ENCODE data around the gene IFITM1.
"Not testable (repeated sequence)": the region's sequence is repeated elsewhere in the genome, so short reads cannot be mapped to it uniquely, and the experiment has no call there.

The IFITM1 gene

DNA sequence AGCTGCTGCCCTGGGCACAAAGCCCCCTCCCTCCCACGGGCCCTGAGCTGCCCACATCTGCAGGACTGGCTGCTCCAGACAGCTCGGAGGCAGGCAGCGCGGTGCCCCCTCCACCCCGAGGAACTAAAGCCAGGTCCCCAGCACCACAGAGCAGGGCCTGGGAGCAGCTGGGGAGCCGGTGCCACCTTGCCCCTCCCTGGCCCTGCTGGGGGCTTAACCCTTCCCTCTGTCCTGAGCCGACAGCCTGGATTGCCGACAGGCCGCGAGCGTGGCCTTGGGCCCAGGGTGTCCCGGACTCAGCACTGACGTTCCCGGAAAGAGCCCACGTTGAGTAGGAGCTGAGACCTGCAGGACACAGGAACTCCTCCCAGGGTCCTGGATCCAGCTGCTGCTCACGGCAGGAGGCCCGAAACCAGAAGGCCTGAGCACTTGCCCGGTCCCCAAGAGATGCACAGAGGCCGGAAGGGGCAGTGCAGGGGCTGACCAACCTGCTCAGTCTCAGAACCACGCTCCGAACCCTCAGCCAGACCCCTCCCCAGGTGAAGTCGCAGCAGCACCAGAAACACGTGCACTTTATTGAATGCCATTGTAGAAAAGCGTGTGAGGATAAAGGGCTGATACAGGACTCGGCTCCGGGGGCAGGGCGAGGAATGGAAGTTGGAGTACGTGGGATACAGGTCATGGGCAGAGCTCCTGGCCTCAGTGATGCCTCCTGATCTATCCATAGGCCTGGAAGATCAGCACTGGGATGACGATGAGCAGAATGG, 5.5 kb downstream of the IFITM1 start:
- peak overlapping the region; percentile 58 for H3K4me3 ChIP-seq (ENCODE audit: low read depth, low read length)
- DNase-seq (ENCODE audit: low read depth), result not testable (repeated sequence)

DNA sequence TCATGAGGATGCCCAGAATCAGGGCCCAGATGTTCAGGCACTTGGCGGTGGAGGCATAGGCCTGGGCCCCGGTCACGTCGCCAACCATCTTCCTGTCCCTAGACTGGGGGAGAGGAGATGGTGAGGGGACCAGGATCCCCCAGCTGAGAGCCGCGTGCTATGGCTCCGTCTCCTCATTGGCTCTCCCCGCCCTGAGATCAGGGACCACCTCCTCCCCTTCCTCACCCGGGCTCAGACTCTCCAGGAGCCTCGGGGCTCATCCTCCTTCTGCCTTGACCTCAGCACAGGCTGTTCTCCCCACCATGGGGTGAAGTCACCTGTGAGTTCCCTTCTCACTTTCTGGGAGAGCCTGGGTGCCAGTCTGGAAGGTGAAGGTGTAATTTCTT, 6.0 kb downstream of the IFITM1 start:
- peak overlapping the region; percentile 58 for H3K4me3 ChIP-seq (ENCODE audit: low read depth, low read length)
- DNase-seq (ENCODE audit: low read depth), result not testable (repeated sequence)

GRCh38 chr11:324156-324555, 10.3 kb downstream of the IFITM1 start:
- TF ChIP-seq CTCF (IDR thresholded peaks at IDR 0.05; ENCODE audit: control insufficient read depth, extremely low read depth, insufficient read depth), result no peak
- no peak overlapping the region for H3K4me3 ChIP-seq (ENCODE audit: low read depth, low read length)
- no peak for DNase-seq (ENCODE audit: low read depth)

DNA sequence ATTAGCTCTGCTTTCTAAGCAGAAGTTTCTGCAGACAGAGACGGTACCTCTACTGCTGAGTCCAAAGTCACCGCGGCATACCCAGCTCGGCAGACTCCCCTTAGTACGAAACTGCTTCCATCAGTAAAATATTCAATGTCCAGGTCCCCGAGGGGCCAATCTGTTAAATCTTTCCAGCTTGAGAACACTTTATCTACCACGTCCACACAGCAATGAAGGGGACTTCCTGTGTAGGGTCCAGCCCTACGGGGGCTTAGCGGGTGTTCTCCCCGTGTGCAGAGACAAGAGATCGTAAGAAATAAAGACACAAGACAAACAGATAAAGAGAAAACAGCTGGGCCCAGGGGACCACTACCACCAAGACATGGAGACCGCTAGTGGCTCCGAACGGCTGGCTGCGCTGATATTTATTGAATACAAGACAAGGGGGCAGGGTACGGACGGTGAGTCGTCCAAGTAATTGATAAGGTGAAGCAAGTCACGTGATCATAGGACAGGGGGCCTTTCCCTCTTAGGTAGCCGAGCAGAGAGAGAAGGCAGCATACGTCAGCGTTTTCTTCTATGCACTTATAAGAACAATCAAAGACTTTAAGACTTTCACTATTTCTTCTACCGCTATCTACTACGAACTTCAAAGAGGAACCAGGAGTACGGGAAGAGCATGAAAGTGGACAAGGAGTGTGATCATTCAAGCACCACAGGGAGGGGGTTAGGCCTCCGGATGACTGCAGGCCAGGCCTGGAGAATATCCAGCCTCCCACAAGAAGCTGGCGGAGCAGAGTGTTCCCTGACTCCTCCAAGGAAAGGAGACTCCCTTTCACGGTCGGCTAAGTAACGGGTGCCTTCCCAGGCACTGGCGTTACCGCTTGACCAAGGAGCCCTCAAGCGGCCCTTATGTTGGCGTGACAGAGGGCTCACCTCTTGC, 11.0 kb downstream of the IFITM1 start:
- DNase-seq (ENCODE audit: low read depth); H3K4me3 ChIP-seq (ENCODE audit: low read depth, low read length): not testable (repeated sequence)

DNA sequence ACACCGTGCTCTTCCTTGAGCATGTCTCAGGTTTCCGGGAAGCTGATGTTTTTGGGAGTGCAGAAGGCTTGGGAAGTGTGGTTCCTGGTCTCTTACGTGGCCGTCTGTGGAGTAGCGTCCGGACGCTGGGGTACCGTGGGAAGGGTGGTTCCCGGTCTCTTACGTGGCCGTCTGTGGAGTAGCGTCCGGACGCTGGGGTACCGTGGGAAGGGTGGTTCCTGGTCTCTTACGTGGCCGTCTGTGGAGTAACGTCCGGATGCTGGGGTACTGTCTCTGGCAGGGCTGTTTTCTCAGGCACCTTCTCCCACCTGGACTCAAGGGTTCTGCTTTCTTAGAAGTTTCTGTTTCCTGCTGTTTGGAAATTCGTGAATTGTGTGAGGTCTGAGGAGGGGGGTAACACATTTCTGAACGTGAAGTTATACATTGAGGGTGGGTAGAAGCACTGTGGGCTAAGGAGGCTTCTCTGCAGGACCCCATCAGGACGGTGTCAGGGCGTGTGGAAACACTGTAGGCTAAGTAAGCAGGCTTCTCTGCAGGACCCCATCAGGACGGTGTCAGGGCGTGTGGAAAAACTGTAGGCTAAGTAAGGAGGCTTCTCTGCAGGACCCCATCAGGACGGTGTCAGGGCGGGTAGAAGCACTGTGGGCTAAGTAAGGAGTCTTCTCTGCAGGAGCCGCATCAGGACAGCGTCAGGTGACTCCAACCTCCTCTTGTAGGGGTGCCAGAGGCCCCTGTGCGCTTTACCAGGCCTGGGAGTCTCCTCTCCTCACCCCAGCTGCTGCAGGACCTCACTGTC, 12.2 kb downstream of the IFITM1 start:
- no peak for DNase-seq (ENCODE audit: low read depth)
- H3K4me3 ChIP-seq (ENCODE audit: low read depth, low read length), result no peak overlapping the region
- TF ChIP-seq CTCF (IDR thresholded peaks at IDR 0.05; ENCODE audit: control insufficient read depth, extremely low read depth, insufficient read depth), result no peak

DNA sequence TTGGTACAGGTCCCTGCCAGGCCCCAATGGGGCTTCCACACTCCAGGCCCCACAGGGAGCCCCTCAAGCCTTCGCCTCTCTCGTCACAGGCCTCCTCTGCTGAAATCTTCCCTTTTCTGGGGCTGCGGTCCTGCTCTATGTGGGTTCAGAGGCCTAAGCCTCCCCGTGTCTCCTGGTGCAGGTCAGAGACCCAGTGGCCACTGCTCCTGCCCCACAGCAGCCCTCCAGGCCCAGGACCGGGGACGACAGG, 12.7 kb downstream of the IFITM1 start:
- TF ChIP-seq CTCF (IDR thresholded peaks at IDR 0.05; ENCODE audit: control insufficient read depth, extremely low read depth, insufficient read depth), result no peak
- no peak overlapping the region for H3K4me3 ChIP-seq (ENCODE audit: low read depth, low read length)
- DNase-seq (ENCODE audit: low read depth), result no peak

DNA sequence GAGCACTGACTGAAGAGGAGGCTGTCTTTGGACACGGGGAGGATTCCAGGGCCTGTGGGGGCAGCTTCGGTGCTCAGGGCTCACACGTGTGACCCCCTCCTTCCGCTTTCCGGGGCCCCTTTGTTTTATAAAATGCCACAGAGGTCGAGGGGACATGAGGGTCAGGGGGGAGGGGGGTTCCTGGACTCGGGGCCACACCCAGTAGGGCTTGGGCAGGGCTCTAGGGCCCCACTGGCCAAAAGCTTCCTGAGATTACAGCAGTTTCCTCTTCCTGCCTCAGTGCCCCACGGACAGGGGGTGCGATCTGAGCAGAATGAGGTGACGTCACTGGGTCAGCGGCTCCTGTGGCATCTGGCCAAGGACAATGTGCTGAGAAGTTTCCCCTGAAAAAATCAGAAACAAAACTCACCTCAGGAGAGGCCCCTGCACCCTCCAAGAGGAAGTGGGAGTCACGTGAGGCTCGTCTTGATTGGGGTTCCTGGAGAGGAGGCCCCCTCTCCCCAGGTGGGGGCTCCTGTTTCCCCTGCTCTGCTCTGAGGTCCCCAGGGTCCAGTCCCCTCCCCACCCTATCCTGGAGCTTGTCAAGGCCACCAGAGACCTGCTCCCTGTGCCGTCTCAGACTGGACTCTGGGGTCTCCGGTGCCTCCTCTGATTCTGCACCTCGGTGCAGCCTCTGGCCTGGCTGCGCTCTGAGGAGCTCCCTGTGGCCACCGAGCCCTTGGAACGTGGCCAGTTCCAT, 13.2 kb downstream of the IFITM1 start:
- TF ChIP-seq CTCF (IDR thresholded peaks at IDR 0.05; ENCODE audit: control insufficient read depth, extremely low read depth, insufficient read depth), result no peak
- DNase-seq (ENCODE audit: low read depth), result no peak
- H3K4me3 ChIP-seq (ENCODE audit: low read depth, low read length), result no peak overlapping the region

DNA sequence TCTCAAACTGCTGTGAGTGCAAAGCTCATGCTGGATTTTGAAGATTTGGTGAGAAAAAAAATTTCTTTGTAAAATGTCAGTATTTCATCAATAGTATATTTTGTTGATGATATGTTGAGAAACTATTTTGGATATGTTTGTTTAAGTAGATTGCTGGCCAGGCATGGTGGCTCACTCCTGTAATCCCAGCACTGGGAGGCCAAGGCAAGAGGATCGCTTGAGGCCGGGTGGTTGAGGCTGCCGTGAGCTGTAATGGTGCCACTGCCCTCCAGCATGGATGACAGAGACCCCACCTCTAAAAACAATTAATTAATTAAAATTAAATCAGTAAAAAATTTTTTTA, 13.7 kb downstream of the IFITM1 start:
- no peak for TF ChIP-seq CTCF (IDR thresholded peaks at IDR 0.05; ENCODE audit: control insufficient read depth, extremely low read depth, insufficient read depth)
- H3K4me3 ChIP-seq (ENCODE audit: low read depth, low read length), result no peak overlapping the region
- DNase-seq (ENCODE audit: low read depth), result no peak
